ENCODE measurements around the gene ATP11B. TPM values are rescaled to one million over a fixed set of nuclear protein-coding genes. Genes with fewer than 3 reads are reported as not detected.

Gene ATP11B
- total RNA-seq, 1 donor from 2014 or later: 46.2 TPM

- Mint-ChIP-seq H3K9me3 (peaks cover 6% of the 10 kb centered on the region), H3K4me3 (no peak overlapping the region), H3K27me3 (ENCODE audit: low read depth) (peaks cover 3% of the 10 kb centered on the region), H3K4me1 (peaks cover 6% of the 10 kb centered on the region), H3K27ac (ENCODE audit: unreplicated experiment) (no peak overlapping the region), H3K36me3 (ENCODE audit: low read depth) (no peaks in the 10 kb centered on the region)
- TF ChIP-seq, protein P1, sequence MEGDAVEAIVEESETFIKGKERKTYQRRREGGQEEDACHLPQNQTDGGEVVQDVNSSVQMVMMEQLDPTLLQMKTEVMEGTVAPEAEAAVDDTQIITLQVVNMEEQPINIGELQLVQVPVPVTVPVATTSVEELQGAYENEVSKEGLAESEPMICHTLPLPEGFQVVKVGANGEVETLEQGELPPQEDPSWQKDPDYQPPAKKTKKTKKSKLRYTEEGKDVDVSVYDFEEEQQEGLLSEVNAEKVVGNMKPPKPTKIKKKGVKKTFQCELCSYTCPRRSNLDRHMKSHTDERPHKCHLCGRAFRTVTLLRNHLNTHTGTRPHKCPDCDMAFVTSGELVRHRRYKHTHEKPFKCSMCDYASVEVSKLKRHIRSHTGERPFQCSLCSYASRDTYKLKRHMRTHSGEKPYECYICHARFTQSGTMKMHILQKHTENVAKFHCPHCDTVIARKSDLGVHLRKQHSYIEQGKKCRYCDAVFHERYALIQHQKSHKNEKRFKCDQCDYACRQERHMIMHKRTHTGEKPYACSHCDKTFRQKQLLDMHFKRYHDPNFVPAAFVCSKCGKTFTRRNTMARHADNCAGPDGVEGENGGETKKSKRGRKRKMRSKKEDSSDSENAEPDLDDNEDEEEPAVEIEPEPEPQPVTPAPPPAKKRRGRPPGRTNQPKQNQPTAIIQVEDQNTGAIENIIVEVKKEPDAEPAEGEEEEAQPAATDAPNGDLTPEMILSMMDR (conservative IDR thresholded peaks at IDR 0.05): no peak
- no peak for DNase-seq (ENCODE audit: low read depth, low spot score)
Observed at GRCh38 chr3:182763896-182764295, 29.4 kb upstream of the ATP11B start.

GRCh38 chr3:182765287-182765686, 28.0 kb upstream of the ATP11B start:
- no peak for DNase-seq (ENCODE audit: low read depth, low spot score)
- Mint-ChIP-seq H3K27me3 (ENCODE audit: low read depth) (peaks cover 4% of the 10 kb centered on the region), H3K4me1 (peaks cover 6% of the 10 kb centered on the region), H3K27ac (ENCODE audit: unreplicated experiment) (no peak overlapping the region), H3K36me3 (ENCODE audit: low read depth) (no peaks in the 10 kb centered on the region), H3K4me3 (no peak overlapping the region), H3K9me3 (peaks cover 6% of the 10 kb centered on the region)
- TF ChIP-seq, protein P1 (conservative IDR thresholded peaks at IDR 0.05): no peak

DNA sequence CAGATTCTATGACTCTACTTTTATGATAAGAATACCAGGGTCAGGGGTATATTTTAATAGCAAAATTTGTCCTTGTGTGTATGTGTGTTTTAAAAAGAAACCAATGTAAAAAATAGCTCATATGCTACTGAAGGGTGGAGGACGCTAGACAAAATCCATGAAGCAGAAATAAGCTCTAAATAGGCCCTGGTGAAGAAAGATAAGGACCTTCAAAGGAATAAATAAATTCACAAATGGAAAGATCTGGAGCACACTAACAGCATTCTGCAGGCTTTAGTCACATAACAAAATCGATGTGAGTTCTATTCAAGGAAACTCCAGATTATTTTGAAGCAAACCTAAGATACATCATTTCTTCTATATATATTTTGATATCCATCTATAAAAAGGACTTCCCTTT, 27.2 kb upstream of the ATP11B start:
- TF ChIP-seq, protein P1 (conservative IDR thresholded peaks at IDR 0.05): no peak

GRCh38 chr3:182768413-182768812, 24.9 kb upstream of the ATP11B start:
- no peak for DNase-seq (ENCODE audit: low read depth, low spot score)
- Mint-ChIP-seq H3K27ac (ENCODE audit: unreplicated experiment) (no peak overlapping the region), H3K27me3 (ENCODE audit: low read depth) (peaks cover 4% of the 10 kb centered on the region), H3K4me3 (no peak overlapping the region), H3K9me3 (peaks cover 3% of the 10 kb centered on the region), H3K36me3 (ENCODE audit: low read depth) (no peaks in the 10 kb centered on the region), H3K4me1 (no peaks in the 10 kb centered on the region)
- TF ChIP-seq, protein P1 (conservative IDR thresholded peaks at IDR 0.05): no peak

More for the DNA sequence above, 27.2 kb upstream of the ATP11B start:
- no peak overlapping the region for H3K27ac Mint-ChIP-seq (ENCODE audit: unreplicated experiment)
- no peak for DNase-seq (ENCODE audit: low read depth, low spot score)
- no peaks in the 10 kb centered on the region for H3K4me1 Mint-ChIP-seq
- H3K4me3 Mint-ChIP-seq: no peak overlapping the region
- peaks cover 4% of the 10 kb centered on the region for H3K27me3 Mint-ChIP-seq (ENCODE audit: low read depth)
- H3K36me3 Mint-ChIP-seq (ENCODE audit: low read depth): no peaks in the 10 kb centered on the region
- H3K9me3 Mint-ChIP-seq: peaks cover 6% of the 10 kb centered on the region

- TF ChIP-seq, protein P1 (conservative IDR thresholded peaks at IDR 0.05): no peak
Observed at GRCh38 chr3:182769673-182770072, 23.6 kb upstream of the ATP11B start.

DNA sequence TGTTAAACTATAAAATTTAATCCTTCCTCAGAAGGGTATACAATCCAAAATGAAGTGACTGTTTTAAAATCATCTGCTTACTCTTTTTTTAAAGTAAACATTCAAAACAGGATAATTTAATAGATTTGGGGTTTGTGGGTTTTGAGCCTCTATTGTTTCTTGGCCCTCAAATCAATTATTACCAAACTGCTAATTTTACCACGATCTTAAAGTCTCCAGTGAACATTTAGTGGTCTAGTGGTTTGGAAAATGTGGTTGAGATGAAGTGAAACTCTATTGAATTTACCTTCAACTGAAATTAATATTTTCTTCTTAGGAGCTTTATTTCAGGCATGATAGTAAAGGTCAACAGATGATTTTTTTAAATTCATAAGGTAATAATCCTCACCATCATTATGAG, 11.2 kb upstream of the ATP11B start:
- no peak for DNase-seq (ENCODE audit: low read depth, low spot score)

More at GRCh38 chr3:182769673-182770072, 23.6 kb upstream of the ATP11B start:
- peaks cover 3% of the 10 kb centered on the region for H3K9me3 Mint-ChIP-seq
- DNase-seq (ENCODE audit: low read depth, low spot score): no peak
- H3K27ac Mint-ChIP-seq (ENCODE audit: unreplicated experiment): no peak overlapping the region
- no peaks in the 10 kb centered on the region for H3K4me1 Mint-ChIP-seq
- no peaks in the 10 kb centered on the region for H3K36me3 Mint-ChIP-seq (ENCODE audit: low read depth)
- no peak overlapping the region for H3K4me3 Mint-ChIP-seq
- peaks cover 9% of the 10 kb centered on the region for H3K27me3 Mint-ChIP-seq (ENCODE audit: low read depth)

More for the DNA sequence above, 11.2 kb upstream of the ATP11B start:
- TF ChIP-seq, protein P1 (conservative IDR thresholded peaks at IDR 0.05): no peak
- Mint-ChIP-seq H3K36me3 (ENCODE audit: low read depth) (no peaks in the 10 kb centered on the region), H3K9me3 (peaks cover 2% of the 10 kb centered on the region), H3K27ac (ENCODE audit: unreplicated experiment) (no peak overlapping the region), H3K4me3 (no peak overlapping the region), H3K27me3 (ENCODE audit: low read depth) (peaks cover 14% of the 10 kb centered on the region), H3K4me1 (no peaks in the 10 kb centered on the region)

Measured in neural crest cell (in vitro differentiated cells).